GM23248 (cell line): ENCODE measurements around the gene KLHL40. TPM values are rescaled to one million over a fixed set of nuclear protein-coding genes. Genes with fewer than 3 reads are reported as not detected.

Experiments used
- DNase-seq: peaks from one replicate; pipeline ENCODE4 v3.0.0-alpha.2; 2015
- H2AFZ ChIP-seq: fragments of 200-600 bp; sonication (generic); 2 replicates; pipeline ENCODE4 v1.6.1; 2016; ENCODE audit warnings: antibody characterized with exemption
- H3F3A ChIP-seq: fragments of 200-600 bp; sonication (generic); 2 replicates; pipeline ENCODE4 v1.6.1; 2016; ENCODE audit warnings: mild to moderate bottlenecking, antibody characterized with exemption, mixed run types; ENCODE audit not compliant: insufficient read depth
- H3K27ac ChIP-seq: fragments of 200-600 bp; sonication (generic); 2 replicates; pipeline ENCODE4 v1.5.1; 2016; ENCODE audit warnings: mild to moderate bottlenecking
- H3K27me3 ChIP-seq: fragments of 200-600 bp; sonication (generic); replicated peaks from 2 replicates; pipeline ENCODE4 v1.6.1; 2016; ENCODE audit warnings: mild to moderate bottlenecking; ENCODE audit not compliant: insufficient read depth
- H3K36me3 ChIP-seq: fragments of 200-600 bp; sonication (generic); 2 replicates; pipeline ENCODE4 v1.6.1; 2016; ENCODE audit warnings: low read depth, mild to moderate bottlenecking
- H3K4me1 ChIP-seq: fragments of 200-600 bp; sonication (generic); 2 replicates; pipeline ENCODE4 v1.6.1; 2016; ENCODE audit warnings: mild to moderate bottlenecking; ENCODE audit not compliant: insufficient read depth
- H3K4me2 ChIP-seq: fragments of 200-600 bp; sonication (generic); one replicate; pipeline ENCODE4 v1.6.1; 2016; ENCODE audit warnings: mild to moderate bottlenecking; ENCODE audit not compliant: unreplicated experiment
- H3K4me3 ChIP-seq: fragments of 200-600 bp; sonication (generic); 2 replicates; pipeline ENCODE4 v1.5.1; 2016; ENCODE audit warnings: mild to moderate bottlenecking
- H3K79me2 ChIP-seq: fragments of 200-600 bp; sonication (generic); 2 replicates; pipeline ENCODE4 v1.6.1; 2016; ENCODE audit warnings: mild to moderate bottlenecking; ENCODE audit not compliant: insufficient read depth
- H3K9ac ChIP-seq: fragments of 200-600 bp; sonication (generic); 2 replicates; pipeline ENCODE4 v1.6.1; 2016; ENCODE audit warnings: mild to moderate bottlenecking
- H3K9me2 ChIP-seq: fragments of 200-600 bp; sonication (generic); 2 replicates; pipeline ENCODE4 v1.6.1; 2016; ENCODE audit warnings: mixed run types, mild to moderate bottlenecking, moderate library complexity; ENCODE audit not compliant: insufficient read depth
- H3K9me3 ChIP-seq: fragments of 200-600 bp; sonication (generic); one replicate; pipeline ENCODE4 v1.6.1; 2017; ENCODE audit warnings: low read depth
- H4K20me1 ChIP-seq: fragments of 200-600 bp; sonication (generic); 2 replicates; pipeline ENCODE4 v1.6.0; 2016; ENCODE audit not compliant: insufficient read depth
- EZH2 ChIP-seq: fragments of 200-600 bp; sonication (generic); IDR thresholded peaks from 2 replicates; pipeline ENCODE4 v1.6.1; 2018; ENCODE audit warnings: antibody characterized with exemption, mild to moderate bottlenecking; ENCODE audit not compliant: insufficient read depth, poor library complexity, severe bottlenecking
- EZH2phosphoT487 ChIP-seq: fragments of 200-600 bp; sonication (generic); IDR thresholded peaks from 2 replicates; pipeline ENCODE4 v1.6.1; 2018; ENCODE audit warnings: antibody characterized with exemption, moderate library complexity, mild to moderate bottlenecking, low read depth; ENCODE audit not compliant: insufficient read depth
- WGBS, 2 experiments: methylation state at CpG; one replicate each; pipeline ENCODE4 v1.1.6; 2015 to 2017; ENCODE audit warnings: low lambda C conversion rate in 2 of 2, low coverage in 1 of 2; ENCODE audit errors: missing lambda C conversion rate in 2 of 2; 5-methylcytosine and 5-hydroxymethylcytosine counted together
- in situ Hi-C: fragments of 300-500 bp; cut with MboI; formaldehyde crosslinking; loops from 2 replicates; pipeline ENCODE4 v1.15.0; 2020
- polyA plus RNA-seq: library from polyadenylated mRNA; unstranded; fragments of >200 nt; fragmentation: Nextera tagmentation; extraction: Ambion mirVana; gene quantifications from 2 replicates; pipeline ENCODE4 v1.2.1, GENCODE V29; 2016
- total RNA-seq: library from RNA; depleted of rRNA; stranded (reverse); fragments of >200 nt; shearing (Covaris generic); gene quantifications from 2 replicates; pipeline ENCODE4 v1.2.3, GENCODE V29; 2014

Gene KLHL40
- total and polyA plus RNA-seq, 2 experiments from 2014 or later, result not detected

GRCh38 chr3:42689421-42690014 is 4.2 kb downstream of the KLHL40 start:
- H4K20me1 ChIP-seq, result no peaks in the 10 kb centered on the region
- no peaks in the 10 kb centered on the region for H3K9me3 ChIP-seq
- in situ Hi-C loops, result no loop called here
- no peak overlapping the region for H3K9ac ChIP-seq
- no peak overlapping the region for H2AFZ ChIP-seq
- no peak overlapping the region for H3K4me2 ChIP-seq
- H3K79me2 ChIP-seq, result no peaks in the 10 kb centered on the region
- no peaks in the 10 kb centered on the region for H3K9me2 ChIP-seq
- no peaks in the 10 kb centered on the region for H3F3A ChIP-seq
- no peak for TF ChIP-seq EZH2phosphoT487
- no peak for TF ChIP-seq EZH2
- no peaks in the 10 kb centered on the region for H3K36me3 ChIP-seq
- no peak for DNase-seq
- no peaks in the 10 kb centered on the region for H3K27me3 ChIP-seq
- WGBS, 2 experiments, result 84 to 85% methylated on average over 8 to 9 of the region's 9 CpGs
- H3K27ac ChIP-seq, result no peak overlapping the region
- H3K4me1 ChIP-seq, result peaks cover 1% of the 10 kb centered on the region
- H3K4me3 ChIP-seq, result no peak overlapping the region

- H3K27me3 ChIP-seq, result no peaks in the 10 kb centered on the region
- no peaks in the 10 kb centered on the region for H3F3A ChIP-seq
- no peaks in the 10 kb centered on the region for H3K9me3 ChIP-seq
- no peak overlapping the region for H3K4me3 ChIP-seq
- no peak overlapping the region for H3K9ac ChIP-seq
- no peak overlapping the region for H2AFZ ChIP-seq
- H3K27ac ChIP-seq, result no peak overlapping the region
- no peak for DNase-seq
- no peaks in the 10 kb centered on the region for H3K9me2 ChIP-seq
- H4K20me1 ChIP-seq, result no peaks in the 10 kb centered on the region
- in situ Hi-C loops, result no loop called here
- H3K36me3 ChIP-seq, result no peaks in the 10 kb centered on the region
- WGBS, 2 experiments, result 67 to 69% methylated on average over 7 of the region's 7 CpGs
- TF ChIP-seq EZH2, result no peak
- TF ChIP-seq EZH2phosphoT487, result no peak
- H3K4me2 ChIP-seq, result no peak overlapping the region
- no peaks in the 10 kb centered on the region for H3K4me1 ChIP-seq
- H3K79me2 ChIP-seq, result no peaks in the 10 kb centered on the region
Measured at GRCh38 chr3:42690191-42690590, 4.9 kb downstream of the KLHL40 start.

GRCh38 chr3:42690766-42691680 is 5.7 kb downstream of the KLHL40 start:
- Histone ChIP-seq H3K27ac (no peak overlapping the region), H4K20me1 (no peaks in the 10 kb centered on the region), H3K4me3 (no peak overlapping the region), H3K79me2 (no peaks in the 10 kb centered on the region), H2AFZ (no peak overlapping the region), H3K4me2 (no peak overlapping the region), H3K9me3 (no peaks in the 10 kb centered on the region), H3F3A (no peaks in the 10 kb centered on the region), H3K9ac (no peak overlapping the region), H3K27me3 (no peaks in the 10 kb centered on the region), H3K4me1 (no peaks in the 10 kb centered on the region), H3K9me2 (no peaks in the 10 kb centered on the region), H3K36me3 (no peaks in the 10 kb centered on the region)
- TF ChIP-seq EZH2phosphoT487 (no peak), EZH2 (no peak)
- 44 to 47% methylated on average over 10 of the region's 10 CpGs for WGBS, 2 experiments
- in situ Hi-C loops, result no loop called here
- peak; percentile 37 for DNase-seq

- Histone ChIP-seq H2AFZ (no peak overlapping the region), H3K4me1 (no peaks in the 10 kb centered on the region), H3K27ac (no peak overlapping the region), H3K79me2 (no peaks in the 10 kb centered on the region), H3K4me2 (no peak overlapping the region), H4K20me1 (no peaks in the 10 kb centered on the region), H3K27me3 (0 out of 2 replicates have a peak, but pooled peaks cover 3% of the 10 kb centered on the region), H3K9ac (no peak overlapping the region), H3K4me3 (no peak overlapping the region), H3K36me3 (no peaks in the 10 kb centered on the region), H3F3A (no peaks in the 10 kb centered on the region), H3K9me3 (no peaks in the 10 kb centered on the region), H3K9me2 (no peaks in the 10 kb centered on the region)
- DNase-seq, result no peak
- TF ChIP-seq EZH2phosphoT487 (no peak), EZH2 (no peak)
- 61% methylated on average over 13 of the region's 13 CpGs for WGBS, 2 experiments
- in situ Hi-C loops, result no loop called here
Measured at GRCh38 chr3:42691816-42692666, 6.7 kb downstream of the KLHL40 start.
